ENCODE results near the gene ZNF750.

DNA sequence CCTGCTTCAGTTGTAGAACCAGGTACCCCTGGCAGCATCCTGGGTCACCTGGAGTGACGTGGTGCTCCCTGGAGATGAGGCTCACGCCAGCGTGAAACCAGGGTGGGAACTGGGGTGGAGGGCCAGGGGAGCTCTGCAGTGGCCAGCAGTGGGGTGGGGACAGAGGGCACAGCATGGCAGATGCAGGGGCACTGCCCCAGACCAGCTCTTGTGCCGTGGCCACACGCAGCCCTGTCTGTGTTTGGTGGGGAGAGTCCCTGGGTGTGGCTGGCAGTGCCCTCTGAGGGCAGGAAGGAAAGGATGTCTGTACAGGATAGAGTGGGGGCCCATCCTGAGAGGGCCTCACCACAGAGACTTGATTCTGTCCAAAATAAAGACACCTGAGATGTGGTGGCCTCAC is 24.5 kb downstream of the ZNF750 start:
- TF ChIP-seq CTCF (IDR thresholded peaks at IDR 0.05): no peak
- no peak for TF ChIP-seq EZH2phosphoT487 (IDR thresholded peaks at IDR 0.05)
- no peak for TF ChIP-seq EZH2 (IDR thresholded peaks at IDR 0.05)

All from neural progenitor cell (in vitro differentiated cells).